Transverse colon (tissue), 4 donors: ENCODE measurements around the gene CLCC1. TPM values are rescaled to one million over a fixed set of nuclear protein-coding genes. Genes with fewer than 3 reads are reported as not detected.
"Not testable (repeated sequence)": the region's sequence is repeated elsewhere in the genome, so short reads cannot be mapped to it uniquely, and the experiment has no call there.

Source experiments
- DNase-seq: peaks from one replicate; pipeline ENCODE4 v3.0.0-alpha.2; 2019
- H3K27ac ChIP-seq, 4 donors: fragments of 200-600 bp; sonication (generic); 2 replicates each; pipeline ENCODE4 v1.5.1; 2016 to 2018; ENCODE audit warnings: inconsistent platforms in 4 of 4
- H3K27me3 ChIP-seq: fragments of 200-600 bp; sonication (generic); 2 replicates; pipeline ENCODE4 v1.5.1; 2017; ENCODE audit warnings: inconsistent platforms
- H3K36me3 ChIP-seq, 4 donors: fragments of 200-600 bp; sonication (generic); 2 replicates each; pipeline ENCODE4 v1.5.1; 2017 to 2019; ENCODE audit warnings: inconsistent platforms in 4 of 4
- H3K4me1 ChIP-seq, 4 donors: fragments of 200-600 bp; sonication (generic); 2 replicates each; pipeline ENCODE4 v1.5.1; 2017 to 2020; ENCODE audit warnings: inconsistent platforms in 4 of 4
- H3K4me3 ChIP-seq, 4 donors: fragments of 200-600 bp; sonication (generic); 1 replicate in 1 of 4; 2 replicates in 3 of 4; pipeline versions ENCODE4 v1.5.1 to v1.6.1; 2017 to 2019; ENCODE audit warnings: inconsistent platforms in 4 of 4
- H3K9me3 ChIP-seq, 2 donors: fragments of 200-600 bp; sonication (generic); 2 replicates each; pipeline ENCODE4 v1.5.1; 2017 to 2019; ENCODE audit warnings: inconsistent platforms in 2 of 2
- CTCF ChIP-seq, 5 experiments: fragments of 200-600 bp in 3 of 5; fragments of 450-650 bp in 2 of 5; sonication (generic) in 3 of 5; IDR thresholded peaks; 1 replicate in 2 of 5; 2 replicates in 3 of 5; pipeline ENCODE4 v1.5.1; 2016 to 2017; ENCODE audit warnings: antibody characterized with exemption in 5 of 5, inconsistent platforms in 3 of 5, mild to moderate bottlenecking in 2 of 5, moderate library complexity in 1 of 5
- EP300 ChIP-seq: sonication (generic); formaldehyde crosslinking; IDR thresholded peaks from one replicate; pipeline ENCODE4 v1.6.1; 2017; ENCODE audit warnings: antibody characterized with exemption, low read depth
- POLR2A ChIP-seq: fragments of 450-650 bp; IDR thresholded peaks from one replicate; pipeline ENCODE4 v1.6.1; 2016; ENCODE audit warnings: antibody characterized with exemption, mild to moderate bottlenecking, moderate library complexity
- POLR2AphosphoS5 ChIP-seq, 3 donors: sonication (generic); formaldehyde crosslinking; IDR thresholded peaks; one replicate each; pipeline ENCODE4 v1.6.1; 2016; ENCODE audit warnings: antibody characterized with exemption in 3 of 3
- WGBS, 2 donors: methylation state at CpG; one replicate each; pipeline ENCODE4 v1.1.5; 2018; ENCODE audit warnings: low coverage in 1 of 2; 5-methylcytosine and 5-hydroxymethylcytosine counted together
- in situ Hi-C, 4 donors: fragments of 200-750 bp; cut with MboI; loops; one replicate each; pipeline versions ENCODE4 v1.15.0 to v1.15.1; 2017; ENCODE audit warnings: low sequenced_read_pairs in 3 of 4, low pct_ligation_motif_present in 1 of 4, low pct_unique_long_range_greater_than_20kb in 1 of 4
- intact Hi-C: fragments of 100-400 bp; cut with DNase I; formaldehyde crosslinking; loops from one replicate; pipeline ENCODE4 v1.15.1; 2023; ENCODE audit warnings: low total_unique reads
- total RNA-seq, 4 donors: library from RNA; depleted of rRNA; stranded (reverse); fragments of >200 nt; gene quantifications; one replicate each; pipeline ENCODE4 v1.1.0, GENCODE V29; 2016

The CLCC1 gene
- total RNA-seq, 4 donors from 2014 or later: 13.0 to 21.9 (median 18.2) TPM

- no peak overlapping the region for H3K27ac ChIP-seq
- H3K4me3 ChIP-seq: no peak overlapping the region
- TF ChIP-seq EP300 (no peak), POLR2A (no peak), POLR2AphosphoS5 (IDR thresholded peaks at IDR 0.05) (no peak), CTCF (IDR thresholded peaks at IDR 0.05) (no peak)
- DNase-seq: no peak
- H3K4me1 ChIP-seq: peaks cover 0 to 11% (median 6%) of the 10 kb centered on the region in 4 donors
- in situ Hi-C loops (no loop called here), intact Hi-C loops (no loop called here)
- 88 to 93% methylated on average over 4 of the region's 4 CpGs for WGBS, 2 donors
- H3K9me3 ChIP-seq: no peaks in the 10 kb centered on the region
- H3K27me3 ChIP-seq: no peaks in the 10 kb centered on the region
- H3K36me3 ChIP-seq: peaks cover 0 to 23% (median 3%) of the 10 kb centered on the region in 4 donors
Observed at GRCh38 chr1:108949044-108949443, 14.2 kb downstream of the CLCC1 start.

DNA sequence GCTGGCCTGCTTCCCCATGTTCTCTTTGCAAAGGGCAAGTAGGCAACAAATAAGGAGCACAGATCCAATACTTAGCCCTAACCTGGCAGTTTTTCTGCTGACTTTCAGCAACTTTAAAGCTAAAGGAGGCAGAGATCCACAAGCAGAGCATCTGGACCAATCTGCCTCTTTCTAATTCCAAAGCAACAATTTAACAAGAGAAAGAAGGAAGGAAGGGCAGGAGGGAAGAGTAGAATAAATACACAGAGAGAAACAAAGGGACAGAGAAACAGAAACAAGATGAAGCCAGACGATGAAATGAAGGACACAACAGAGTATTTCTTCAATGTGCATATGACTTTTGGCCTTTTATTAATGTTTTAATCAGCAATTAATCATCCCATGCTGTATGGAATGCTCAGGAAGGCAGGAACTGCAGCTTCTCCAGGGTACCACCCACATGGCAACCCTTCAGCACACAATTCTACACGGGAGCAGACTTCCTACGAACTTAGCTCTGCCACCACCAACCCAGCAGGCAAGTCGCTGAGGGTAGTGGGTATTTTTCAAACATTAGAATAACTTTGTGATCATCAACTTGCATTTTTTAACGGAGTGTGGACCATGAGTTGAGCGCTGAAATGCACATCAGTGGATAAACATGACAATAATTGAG, 15.3 kb downstream of the CLCC1 start:
- Histone ChIP-seq H3K9me3 (no peaks in the 10 kb centered on the region), H3K27me3 (no peaks in the 10 kb centered on the region), H3K27ac (no peak overlapping the region), H3K4me3 (no peak overlapping the region), H3K36me3 (peaks cover 0 to 23% (median 3%) of the 10 kb centered on the region in 4 donors), H3K4me1 (peaks cover 0 to 11% (median 6%) of the 10 kb centered on the region in 4 donors)
- no peak for DNase-seq
- intact Hi-C loops (no loop called here), in situ Hi-C loops (no loop called here)
- 42 to 55% methylated on average over 3 to 6 of the region's 6 CpGs for WGBS, 2 donors
- no peak for TF ChIP-seq CTCF (IDR thresholded peaks at IDR 0.05)
- TF ChIP-seq EP300: no peak
- no peak for TF ChIP-seq POLR2A
- TF ChIP-seq POLR2AphosphoS5 (IDR thresholded peaks at IDR 0.05): no peak

DNA sequence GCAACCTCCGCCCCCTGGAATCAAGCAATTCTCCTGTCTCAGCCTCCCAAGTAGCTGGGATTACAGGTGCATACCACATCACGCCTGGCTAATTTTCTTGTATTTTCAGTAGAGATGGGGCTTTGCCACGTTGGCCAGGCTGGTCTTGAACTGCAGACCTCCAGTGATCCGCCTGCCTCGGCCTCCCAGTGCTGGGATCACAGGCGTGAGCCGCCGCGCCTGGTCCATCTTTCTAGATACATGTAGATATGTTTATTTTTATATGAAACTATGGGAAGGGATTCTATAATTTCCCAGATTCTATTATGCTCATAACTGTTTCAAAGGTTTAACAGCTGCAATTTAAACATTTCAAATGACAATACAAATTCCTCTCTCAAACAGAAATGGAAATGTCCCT, 27.1 kb downstream of the CLCC1 start:
- Histone ChIP-seq H3K4me3 (no peak overlapping the region), H3K27ac (no peak overlapping the region), H3K9me3 (no peaks in the 10 kb centered on the region), H3K4me1 (peaks cover 0 to 4% (median 0%) of the 10 kb centered on the region in 4 donors), H3K36me3 (peaks cover 0 to 70% (median 34%) of the 10 kb centered on the region in 4 donors), H3K27me3 (no peaks in the 10 kb centered on the region)
- WGBS, 2 donors: 98 to 100% methylated on average over 6 to 9 of the region's 9 CpGs
- no peak for DNase-seq
- intact Hi-C loops (no loop called here), in situ Hi-C loops (no loop called here)
- TF ChIP-seq POLR2AphosphoS5 (IDR thresholded peaks at IDR 0.05): no peak
- no peak for TF ChIP-seq EP300
- TF ChIP-seq CTCF (IDR thresholded peaks at IDR 0.05): no peak
- TF ChIP-seq POLR2A: no peak

GRCh38 chr1:108933944-108934343, 29.3 kb downstream of the CLCC1 start:
- no peaks in the 10 kb centered on the region for H3K27me3 ChIP-seq
- intact Hi-C loops (no loop called here), in situ Hi-C loops (no loop called here)
- no peak for DNase-seq
- no peak overlapping the region for H3K4me3 ChIP-seq
- H3K27ac ChIP-seq: no peak overlapping the region
- peaks cover 0 to 4% (median 0%) of the 10 kb centered on the region in 4 donors for H3K4me1 ChIP-seq
- peaks cover 0 to 84% (median 41%) of the 10 kb centered on the region in 4 donors for H3K36me3 ChIP-seq
- TF ChIP-seq EP300 (no peak), POLR2A (no peak)
- WGBS, 2 donors: 55 to 71% methylated on average over 2 to 5 of the region's 5 CpGs
- no peaks in the 10 kb centered on the region for H3K9me3 ChIP-seq

DNA sequence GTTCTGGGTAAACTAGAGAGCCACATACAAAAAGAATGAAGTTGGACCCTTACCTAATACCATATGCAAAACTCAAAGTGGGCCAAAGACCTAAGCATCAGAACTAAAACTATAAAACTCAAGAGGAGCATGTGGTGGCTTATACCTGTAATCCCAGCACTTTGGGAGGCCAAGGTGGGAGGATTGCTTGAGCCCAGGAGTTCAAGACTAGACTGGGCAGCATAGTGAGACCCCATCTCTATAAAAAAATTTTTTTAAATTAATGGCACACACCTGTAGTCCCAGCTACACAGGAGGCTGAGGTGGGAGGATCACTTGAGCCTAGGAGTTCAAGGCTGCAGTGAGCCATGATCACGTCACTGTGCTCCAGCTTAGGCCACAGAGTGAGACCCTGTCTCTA, 35.7 kb downstream of the CLCC1 start:
- peaks cover 0 to 82% (median 19%) of the 10 kb centered on the region in 4 donors for H3K36me3 ChIP-seq
- DNase-seq, H3K4me3 ChIP-seq, H3K27me3 ChIP-seq, H3K27ac ChIP-seq, intact Hi-C loops, H3K4me1 ChIP-seq, H3K9me3 ChIP-seq: not testable (repeated sequence)
- in situ Hi-C loops: loop anchor here in 1 of 4 donors (10.0 kb wide), 1 partner anchor 163 kb away; no protein-coding TSS in a partner anchor
- 100% methylated on average over 1 of the region's 1 CpG; no CpG with 5 or more reads in 1 of the 2 donors for WGBS, 2 donors
